Hematopoietic multipotent progenitor cell treated with erythropoietin and hydrocortisone succinate and interleukin-3 and kit ligand, for 17 days (in vitro differentiated cells): ENCODE data around the gene RNF41.
"Not testable (repeated sequence)": the region's sequence is repeated elsewhere in the genome, so short reads cannot be mapped to it uniquely, and the experiment has no call there.

Source experiments
- DNase-seq: peaks from one replicate; pipeline ENCODE4 v3.0.0-alpha.2; 2015; ENCODE audit warnings: low spot score

Gene RNF41

DNA sequence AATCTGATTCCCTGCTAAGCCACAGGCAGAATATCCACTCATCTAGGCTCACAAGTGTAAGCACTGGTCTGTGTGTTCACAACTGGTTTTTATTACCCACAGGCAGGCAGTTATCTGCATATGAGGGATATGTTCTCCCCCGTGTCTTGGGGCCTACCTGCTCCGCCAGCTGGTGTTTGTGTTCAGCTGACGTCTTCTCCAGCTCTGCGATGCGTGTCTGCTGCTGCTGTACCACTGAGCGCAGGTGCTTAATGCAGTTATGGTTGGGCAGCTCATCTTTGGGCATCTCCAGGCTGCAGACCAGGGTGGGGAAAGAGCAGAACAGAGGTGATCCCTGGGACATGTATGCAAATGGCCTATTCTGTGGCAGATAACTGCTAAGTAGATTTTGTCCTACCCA is 13.7 kb downstream of the RNF41 start:
- no peak for DNase-seq

DNA sequence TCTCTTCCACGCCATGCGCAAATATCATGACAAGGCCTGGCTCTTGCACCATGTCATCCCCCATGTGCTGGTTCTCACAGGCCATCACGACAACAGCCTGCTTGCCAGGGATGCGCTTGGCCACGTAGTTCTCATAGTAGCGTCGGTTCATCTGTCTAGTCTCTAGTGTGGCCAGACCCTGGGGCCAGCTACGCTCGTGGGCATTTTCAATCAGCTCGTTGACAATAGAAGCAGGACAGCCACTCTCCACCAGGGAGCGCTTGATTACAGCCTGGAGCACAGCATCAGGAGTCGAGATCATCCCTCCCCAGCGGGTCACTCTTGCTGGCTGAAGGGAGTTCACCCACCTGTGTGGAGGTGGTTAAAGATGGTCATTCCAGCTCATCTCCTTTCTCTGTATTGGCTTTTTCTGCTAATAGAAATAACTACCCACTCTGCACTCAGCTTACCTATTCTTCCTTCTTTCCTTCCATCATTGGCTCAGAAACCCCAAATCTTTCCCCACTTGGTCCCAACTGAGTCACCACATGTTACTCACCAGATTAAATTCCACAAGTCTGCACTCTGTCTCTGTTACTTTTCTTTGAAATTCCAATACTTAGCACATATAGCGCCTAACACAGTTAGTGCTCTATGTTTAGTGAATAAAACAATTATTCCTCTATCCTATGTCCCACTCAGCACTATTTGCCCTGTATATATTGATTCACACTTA is 15.1 kb downstream of the RNF41 start:
- peak; percentile 76 for DNase-seq

DNA sequence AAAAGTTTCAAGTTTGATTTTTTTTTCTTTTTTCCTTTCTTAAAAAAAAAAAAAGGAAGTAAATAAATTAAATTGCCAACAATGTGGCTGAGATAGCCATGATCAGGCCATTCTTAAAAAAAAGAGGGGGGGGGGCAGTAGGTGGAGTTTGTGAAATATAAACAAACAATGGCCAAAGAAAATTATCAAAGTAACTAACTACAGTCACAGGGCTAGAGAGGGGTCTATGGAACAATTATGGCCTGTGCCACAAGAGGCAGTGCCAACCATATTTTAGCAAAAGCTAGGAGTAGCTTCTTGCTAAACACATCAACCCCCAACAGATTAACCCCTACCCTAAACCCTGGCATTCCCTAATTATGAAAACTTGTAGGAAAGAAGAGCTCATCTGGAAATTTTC is 16.3 kb downstream of the RNF41 start:
- no peak for DNase-seq

DNA sequence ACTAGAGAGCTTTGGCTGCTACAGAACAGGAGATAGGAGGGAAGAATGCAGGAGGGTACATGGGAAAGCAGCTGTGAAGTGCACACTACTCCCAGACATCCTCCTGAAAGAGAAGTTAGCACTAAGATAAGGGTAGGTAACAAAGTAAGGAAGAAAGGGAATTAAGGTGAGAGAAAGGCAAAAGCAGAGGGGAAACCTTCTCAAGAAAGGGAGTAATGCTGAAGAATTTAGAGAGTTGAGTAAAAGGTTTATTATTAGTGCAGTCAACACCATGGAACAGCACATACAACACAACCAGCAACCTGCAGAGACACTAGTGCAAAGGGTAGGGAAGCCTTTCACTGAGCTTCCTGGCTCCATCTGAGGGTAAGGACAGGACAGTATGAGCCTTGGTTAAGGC is 17.4 kb downstream of the RNF41 start:
- no peak for DNase-seq

DNA sequence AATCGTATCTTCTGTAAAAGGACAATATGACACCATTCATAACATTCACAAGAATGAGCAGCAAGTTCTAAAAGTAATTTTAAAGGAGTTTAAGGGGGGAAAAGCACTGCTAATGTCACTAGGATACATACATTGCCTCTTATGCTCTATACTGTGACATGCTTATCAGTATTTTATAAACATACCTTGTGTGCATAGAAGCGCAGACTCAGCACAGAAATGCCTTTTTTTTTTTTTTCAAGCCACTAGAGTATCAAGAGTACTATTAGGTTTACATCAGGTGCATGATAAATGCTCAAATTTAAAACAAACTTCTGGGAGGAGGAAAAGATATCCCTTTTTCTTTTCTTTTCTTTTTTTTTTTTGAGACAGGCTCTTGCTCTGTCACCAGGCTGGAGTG is 18.9 kb downstream of the RNF41 start:
- DNase-seq, result no peak

DNA sequence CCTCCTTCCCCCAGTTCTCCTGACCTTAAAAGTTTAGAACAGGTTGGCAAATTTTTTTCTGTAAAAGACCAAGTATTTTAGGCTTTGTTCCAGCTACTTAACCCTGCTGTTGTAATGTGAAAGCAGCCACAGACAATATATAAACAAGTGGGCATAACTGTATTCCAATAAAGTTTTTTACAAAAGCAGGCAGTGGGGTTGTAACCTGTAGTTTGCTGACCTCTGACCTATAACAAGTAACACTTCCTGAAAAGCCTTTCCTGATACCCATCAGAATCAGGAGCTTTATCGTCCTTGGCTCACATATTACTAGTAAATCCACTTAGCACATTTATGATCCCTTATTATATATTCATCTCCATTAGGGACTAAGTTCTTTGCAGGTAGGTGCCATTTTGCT is 19.4 kb downstream of the RNF41 start:
- no peak for DNase-seq

DNA sequence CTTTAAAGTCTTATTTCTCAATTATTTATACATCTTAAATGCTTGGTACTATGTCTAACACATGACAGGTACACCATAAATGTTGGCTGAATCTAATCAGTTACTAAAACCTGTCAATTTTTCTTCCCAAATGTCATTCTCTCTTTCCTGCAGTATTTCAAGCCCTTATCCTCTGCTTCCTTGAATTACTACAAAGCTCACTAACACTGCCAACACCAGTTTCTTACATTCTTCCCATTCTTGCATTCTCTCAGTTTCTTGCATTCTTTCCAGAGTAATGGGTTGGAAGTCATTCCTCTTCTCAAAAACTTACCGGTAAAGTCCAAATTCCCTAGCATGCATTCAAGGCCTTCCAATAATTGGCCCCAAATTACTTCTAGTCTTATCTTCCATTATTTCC is 22.9 kb downstream of the RNF41 start:
- DNase-seq, result no peak

DNA sequence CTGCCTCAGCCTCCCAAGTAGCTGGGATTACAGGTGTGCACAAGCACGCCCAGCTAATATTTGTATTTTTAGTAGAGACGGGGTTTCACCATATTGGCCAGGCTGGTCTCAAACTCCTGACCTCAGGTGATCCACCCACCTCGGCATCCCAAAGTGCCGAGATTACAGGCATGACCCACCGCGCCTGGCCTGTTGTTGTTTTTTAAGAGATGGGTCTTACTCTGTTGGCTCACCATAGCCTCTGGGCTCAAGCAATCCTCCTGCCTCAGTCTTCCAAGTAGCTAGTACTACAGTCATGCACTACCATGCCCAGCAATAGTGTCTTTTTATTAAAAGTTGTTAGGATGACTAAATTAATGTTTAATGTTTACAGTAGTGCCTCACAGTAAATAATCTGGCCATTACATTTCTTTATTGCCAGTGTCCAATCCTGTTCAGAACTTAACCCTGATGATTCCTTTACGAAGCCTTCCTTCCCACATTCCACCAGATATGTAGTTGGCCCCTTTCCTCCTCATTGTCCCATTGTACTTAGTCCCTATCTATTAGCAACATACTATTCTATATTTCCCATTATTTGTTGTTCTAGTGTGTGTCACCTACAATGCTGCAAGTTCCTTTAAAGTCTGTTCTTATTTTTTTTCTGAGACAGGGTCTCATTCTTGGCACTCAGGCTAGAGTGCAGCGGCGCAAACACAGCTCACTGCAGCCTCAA is 23.6 kb downstream of the RNF41 start:
- no peak for DNase-seq

DNA sequence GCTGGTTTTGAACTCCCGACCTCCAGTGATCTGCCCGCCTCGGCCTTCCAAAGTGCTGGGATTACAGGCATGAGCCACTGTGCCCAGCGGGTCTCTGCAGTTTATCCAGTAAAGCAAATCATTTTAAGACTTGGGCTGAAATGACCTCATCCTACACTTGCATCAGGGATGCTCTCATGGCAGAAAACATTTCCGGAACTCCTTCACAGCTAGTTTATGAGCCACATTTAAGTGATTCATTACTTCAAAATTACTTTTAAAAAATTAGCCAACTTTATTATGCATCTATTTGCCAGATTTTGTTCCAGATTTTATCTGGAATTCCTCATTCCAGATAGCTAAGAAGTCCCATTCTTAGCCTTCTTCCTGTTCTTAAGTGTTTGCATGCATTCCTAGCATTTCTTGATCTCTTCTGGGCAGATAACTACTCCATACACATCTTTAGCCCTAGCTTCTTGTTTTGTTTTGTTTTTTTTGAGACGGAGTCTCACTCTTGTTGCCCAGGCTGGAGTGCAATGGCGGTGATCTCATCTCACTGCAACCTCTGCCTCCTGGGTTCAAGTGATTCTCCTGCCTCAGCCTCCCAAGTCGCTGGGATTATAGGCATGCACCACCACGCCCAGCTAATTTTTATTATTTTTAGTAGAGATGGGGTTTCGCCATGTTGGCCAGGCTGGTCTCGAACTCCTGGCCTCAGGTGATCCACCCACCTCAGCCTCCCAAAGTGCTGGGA is 24.7 kb downstream of the RNF41 start:
- DNase-seq, result not testable (repeated sequence)

DNA sequence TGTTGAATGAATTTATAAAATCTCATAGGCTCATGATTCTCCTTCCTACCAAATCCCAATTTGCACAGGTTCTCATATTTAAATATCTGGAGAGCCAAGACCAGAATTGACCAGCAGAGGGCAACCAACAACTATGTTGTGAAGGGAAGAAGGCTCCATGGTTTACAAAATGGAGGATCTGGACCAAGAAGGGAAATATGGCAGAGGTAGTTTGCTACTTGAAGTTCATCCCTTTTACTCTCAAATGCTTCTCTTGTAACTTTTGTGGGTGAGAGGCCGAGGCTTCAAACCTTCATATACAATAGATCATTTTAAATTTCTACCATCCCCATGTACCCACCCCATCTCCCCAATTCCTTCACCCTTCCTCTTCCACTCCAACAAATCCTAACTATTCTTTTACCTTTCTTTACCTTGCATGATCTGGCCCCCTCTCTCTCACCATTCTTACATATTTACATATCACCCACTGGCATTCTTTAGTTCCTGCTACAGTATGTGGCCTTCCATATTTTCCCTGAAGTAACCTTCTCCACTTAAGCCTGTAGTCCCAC is 28.6 kb downstream of the RNF41 start:
- DNase-seq, result peak; percentile 93

DNA sequence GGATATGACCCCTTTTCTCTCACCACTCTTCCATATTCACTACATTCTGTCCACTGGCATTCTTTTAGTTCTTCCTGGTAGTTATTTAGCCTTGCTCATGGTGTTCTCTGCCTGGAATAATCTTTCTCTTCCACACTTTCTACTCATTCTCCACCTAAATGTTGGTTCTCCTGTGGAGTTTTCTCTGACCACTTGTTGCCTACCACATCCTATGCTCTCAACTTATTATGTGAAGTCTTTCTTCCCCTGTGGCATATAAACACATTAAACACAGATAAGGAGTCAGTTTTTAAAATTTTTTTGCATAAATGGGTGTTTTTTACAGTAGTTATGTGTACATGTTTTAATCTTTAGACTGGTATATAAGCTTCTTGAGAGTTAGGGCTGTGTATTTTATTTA is 29.1 kb downstream of the RNF41 start:
- no peak for DNase-seq

DNA sequence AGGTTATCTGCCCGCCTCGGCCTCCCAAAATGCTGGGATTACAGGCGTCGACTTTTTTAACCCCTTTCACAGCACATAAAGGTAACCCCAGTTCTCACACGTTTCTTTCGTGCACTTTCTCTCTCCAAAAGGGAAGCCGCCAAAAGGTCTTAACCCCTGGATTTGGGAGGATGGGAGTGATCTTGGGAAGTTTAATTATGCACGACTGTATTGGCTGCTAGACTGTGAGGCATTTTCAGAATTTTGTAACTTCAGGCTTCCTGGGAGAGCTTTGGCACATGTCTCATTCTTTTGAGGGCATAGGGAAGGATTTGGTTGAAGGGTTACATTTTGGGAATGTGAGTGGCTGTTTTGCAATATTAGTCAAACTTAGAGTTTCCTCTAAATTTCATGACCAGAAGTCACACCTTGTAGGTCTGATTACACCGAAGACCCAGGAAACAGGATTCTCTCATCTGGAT is 31.0 kb downstream of the RNF41 start:
- DNase-seq, result no peak

DNA sequence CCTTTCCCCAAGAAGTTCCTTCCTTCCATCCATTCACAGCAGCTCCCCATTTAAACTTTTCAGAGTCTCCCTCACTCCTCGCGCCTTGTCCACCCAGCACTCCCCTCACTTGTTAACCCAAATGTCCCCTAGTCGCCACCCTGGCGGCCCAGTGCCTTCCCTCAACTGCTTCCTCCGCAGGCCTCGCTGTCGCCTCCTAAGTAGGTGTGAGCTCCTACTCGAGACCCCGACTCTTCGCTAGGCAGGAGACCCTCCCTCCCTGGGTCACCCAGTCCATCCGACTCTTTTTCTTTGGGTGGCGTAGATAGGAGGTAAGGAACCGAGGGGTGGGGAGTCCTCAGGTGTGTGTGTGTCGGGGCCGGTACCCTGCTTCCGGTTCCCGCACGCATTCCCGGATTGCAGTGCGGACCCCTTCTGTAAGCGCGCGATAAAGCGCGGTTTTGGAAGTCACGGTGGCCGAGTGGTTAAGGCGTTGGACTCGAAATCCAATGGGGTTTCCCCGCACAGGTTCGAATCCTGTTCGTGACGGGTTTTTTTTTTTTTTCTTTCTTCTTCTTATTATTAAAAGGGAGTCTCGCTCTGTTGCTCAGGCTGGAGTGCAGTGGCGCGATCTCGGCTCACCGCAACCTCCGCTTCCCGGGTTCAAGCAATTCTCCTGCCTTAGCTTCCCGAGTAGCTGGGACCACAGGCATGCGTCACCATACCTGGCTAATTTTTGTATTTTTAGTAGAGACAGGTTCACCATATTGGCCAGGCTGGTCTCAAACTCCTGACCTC is 31.6 kb downstream of the RNF41 start:
- DNase-seq, result peak; percentile 54

DNA sequence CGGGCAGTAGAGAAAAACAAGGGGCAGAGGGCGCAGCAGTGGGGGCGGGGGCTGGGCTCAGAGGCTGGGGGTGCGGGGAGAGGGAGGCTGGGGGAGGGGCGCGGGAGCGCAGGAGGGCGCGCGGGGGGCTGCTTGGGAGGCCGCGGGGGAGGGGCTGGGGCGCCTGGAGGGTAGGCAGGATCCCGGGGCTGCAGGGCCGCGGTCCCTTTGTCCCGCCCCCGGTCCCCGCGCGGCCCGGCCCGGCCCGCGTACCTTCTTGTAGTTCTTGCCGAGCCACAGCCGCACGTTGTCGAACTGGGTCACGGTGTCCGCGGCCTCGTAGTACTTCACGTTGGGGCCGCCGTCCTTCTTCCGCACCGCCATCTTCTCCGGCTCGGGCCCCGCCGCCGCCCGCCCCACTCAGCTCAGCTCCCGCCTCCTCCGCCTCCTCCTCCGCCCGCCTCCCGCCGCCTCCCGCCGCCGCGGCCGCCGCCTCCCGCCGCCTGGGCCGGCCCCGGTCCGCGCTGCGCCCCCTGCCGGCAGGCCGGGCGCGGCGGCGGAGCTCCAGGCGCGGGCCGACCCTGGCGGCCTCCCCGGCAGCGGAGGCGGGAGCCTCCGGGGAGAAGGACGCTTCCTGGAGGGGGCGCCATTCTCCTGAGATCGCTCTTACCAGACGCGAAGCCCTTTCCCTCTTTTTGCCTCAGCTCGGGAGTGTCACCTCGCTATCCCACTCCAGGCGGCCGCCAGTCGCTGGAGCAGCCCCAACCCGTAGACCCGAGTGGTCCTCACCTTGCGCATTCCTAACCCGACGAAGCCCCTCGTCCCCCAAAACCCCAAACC is 32.4 kb downstream of the RNF41 start, which contains the start of gene SMARCC2:
TSS of gene SMARCC2 (minus strand) at position 385 of the 819 bp plus-strand sequence. CDS start at position 363, 22 bp downstream.
- DNase-seq, result peak; percentile 94

DNA sequence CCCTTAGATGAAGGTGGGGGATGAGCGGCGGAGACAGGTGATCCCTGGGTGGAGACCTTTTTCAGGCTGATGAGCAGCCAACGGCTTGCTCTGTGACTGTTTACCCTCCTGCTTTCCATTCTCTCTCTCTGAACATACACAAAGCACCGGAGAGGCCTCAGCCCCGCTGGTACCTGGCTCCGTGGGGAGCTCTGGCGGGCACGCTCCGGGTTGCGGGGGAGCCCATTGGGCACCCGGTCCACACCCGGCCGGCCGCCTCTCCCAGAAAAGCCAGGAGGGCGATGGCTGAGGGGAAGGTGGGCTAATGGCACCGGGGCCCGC is 33.0 kb downstream of the RNF41 start:
- peak; percentile 32 for DNase-seq

DNA sequence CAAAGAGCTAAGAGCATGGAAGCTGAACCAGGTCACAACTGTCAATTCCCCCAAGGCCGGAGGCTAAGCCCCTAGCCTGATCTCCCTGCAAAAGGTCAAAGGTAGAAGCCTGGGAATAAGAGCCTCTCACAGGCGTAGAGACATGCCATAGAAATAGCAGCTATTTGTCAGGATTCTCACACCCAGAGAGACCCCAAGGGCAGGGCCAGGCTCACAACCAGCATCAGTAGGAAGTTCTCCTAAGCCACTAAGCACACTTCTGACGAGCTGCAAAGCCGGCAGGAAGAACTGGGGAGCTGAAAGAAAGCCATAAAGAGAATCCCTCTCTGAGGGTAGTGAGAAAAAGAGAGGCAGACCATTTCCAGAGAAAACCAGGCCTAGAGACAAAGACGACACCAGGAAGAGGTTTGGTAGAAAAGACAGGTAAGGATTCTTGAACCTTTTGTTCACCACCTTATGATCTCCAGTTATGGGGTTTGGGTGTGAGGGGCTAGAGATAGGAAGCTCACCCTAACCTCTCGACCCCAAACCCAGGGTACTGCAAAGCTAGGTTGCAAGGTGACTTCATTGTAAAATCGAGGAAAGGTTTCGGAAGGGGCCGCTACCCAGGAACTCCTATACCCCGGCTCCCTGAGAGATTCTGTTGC is 33.5 kb downstream of the RNF41 start:
- DNase-seq, result peak; percentile 24

DNA sequence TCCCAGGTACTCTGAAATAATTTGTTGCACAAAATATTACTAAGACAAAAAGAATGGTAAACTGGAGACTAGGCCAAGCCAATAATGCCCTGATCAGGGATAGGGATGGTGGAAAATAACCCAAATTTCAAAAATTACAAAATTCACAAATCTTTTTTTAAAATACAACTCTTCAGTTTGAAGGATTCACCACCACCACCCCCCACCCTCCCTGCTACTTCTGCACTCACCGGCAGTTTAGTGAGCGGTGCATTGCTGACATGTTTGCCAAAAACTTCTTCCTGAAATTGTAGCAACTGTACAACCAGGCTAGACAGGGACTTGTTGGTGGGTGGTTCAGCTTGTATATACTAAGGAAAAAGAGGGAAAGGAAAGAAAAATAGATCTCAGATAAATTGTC is 34.8 kb downstream of the RNF41 start:
- DNase-seq, result no peak

DNA sequence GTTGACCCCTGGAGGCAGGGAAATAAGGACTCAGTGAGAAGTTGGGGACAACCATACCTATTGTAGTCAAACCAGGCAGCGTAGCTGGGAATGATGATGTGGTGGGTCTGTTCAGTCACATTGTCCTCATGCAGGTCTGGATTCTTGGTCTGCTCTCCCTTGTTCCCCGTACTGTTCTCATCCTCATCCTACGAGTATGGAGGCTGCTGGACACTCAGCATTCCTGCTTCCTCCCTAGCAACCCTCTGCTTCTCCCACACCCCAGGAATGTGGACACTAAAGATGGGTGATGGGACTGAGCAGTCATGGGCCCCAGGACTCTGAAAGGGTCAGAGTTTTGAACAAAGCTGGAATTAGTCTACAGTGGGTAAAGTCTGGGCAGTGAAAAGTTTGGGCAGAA is 43.4 kb downstream of the RNF41 start:
- no peak for DNase-seq

DNA sequence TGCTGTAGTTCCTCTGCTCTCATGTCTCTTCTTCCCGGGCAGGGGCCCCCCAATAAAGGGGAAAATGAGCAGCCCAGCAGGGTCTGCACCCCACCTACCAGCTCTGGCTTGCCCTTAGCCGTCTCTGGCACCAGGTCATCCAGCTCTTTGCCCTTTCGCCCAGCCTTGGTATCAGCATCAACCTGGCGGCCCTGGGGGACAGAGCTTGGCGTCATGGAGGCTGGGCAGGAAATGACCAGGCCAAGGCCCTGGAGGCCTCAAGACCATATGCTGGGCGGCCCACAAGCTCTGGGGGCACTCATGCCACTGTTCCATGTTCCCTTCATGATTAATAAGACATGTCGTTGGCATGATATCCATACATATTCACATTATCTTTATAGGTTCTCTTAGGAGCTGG is 48.9 kb downstream of the RNF41 start:
- no peak for DNase-seq

DNA sequence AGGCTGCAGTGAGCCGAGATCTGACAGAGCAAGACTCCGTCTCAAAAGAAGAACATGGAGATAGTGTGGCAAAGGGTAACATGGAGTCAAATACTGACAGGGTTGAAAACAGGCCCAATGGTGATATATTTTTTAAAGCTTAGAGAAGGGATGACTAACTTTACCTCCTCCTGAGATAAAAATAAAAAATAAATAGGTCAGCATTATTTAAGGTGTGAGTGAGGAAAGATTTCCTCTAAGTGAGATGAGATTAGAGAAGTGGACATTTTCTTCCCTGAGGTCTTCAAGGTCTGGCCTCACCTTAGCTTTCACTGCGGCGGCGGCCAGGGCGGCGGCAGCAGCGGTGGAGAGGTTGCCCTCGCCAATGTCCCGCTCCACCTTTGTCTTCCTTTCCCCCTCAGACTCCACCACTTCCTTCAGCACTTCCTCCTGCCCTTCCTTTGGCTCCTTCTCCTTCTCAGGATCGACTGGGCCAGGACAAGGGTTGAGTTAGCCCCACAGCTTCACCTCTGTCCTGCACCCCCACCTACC is 52.4 kb downstream of the RNF41 start:
- DNase-seq, result no peak
